DND-41 (cell line): ENCODE measurements around the gene RGL1.

Source experiments
- ATAC-seq: fragments of 200-7000 bp; cut with Tn5 transposase; 3 replicates; pipeline ENCODE4 v1.9.1; 2021; ENCODE audit warnings: low read depth; ENCODE audit not compliant: insufficient read depth
- DNase-seq: peaks from one replicate; pipeline ENCODE4 v3.0.0-alpha.2; 2020
- H2AFZ ChIP-seq: 2 replicates; pipeline ENCODE4 v1.6.0; 2012; ENCODE audit warnings: low read depth, low read length
- H3K27ac ChIP-seq: 2 replicates; pipeline ENCODE4 v1.5.1; 2012; ENCODE audit warnings: low read length, inconsistent platforms
- H3K27me3 ChIP-seq: fragments of 200-600 bp; sonication (generic); 2 replicates; pipeline ENCODE4 v1.6.0; 2012; ENCODE audit warnings: low read length, mild to moderate bottlenecking, inconsistent platforms; ENCODE audit not compliant: insufficient read depth, poor library complexity
- H3K36me3 ChIP-seq: 2 replicates; pipeline ENCODE4 v1.5.1; 2012; ENCODE audit warnings: low read length, inconsistent platforms; ENCODE audit not compliant: insufficient read depth
- H3K4me1 ChIP-seq: 2 replicates; pipeline ENCODE4 v1.5.1; 2012; ENCODE audit warnings: mild to moderate bottlenecking, low read length; ENCODE audit not compliant: insufficient read depth
- H3K4me2 ChIP-seq: 2 replicates; pipeline ENCODE4 v1.6.0; 2012; ENCODE audit warnings: mild to moderate bottlenecking, moderate library complexity, low read length, inconsistent platforms; ENCODE audit not compliant: insufficient read depth
- H3K4me3 ChIP-seq, 2 experiments: fragments of 200-600 bp in 1 of 2; shearing (Covaris generic) in 1 of 2; 2 replicates each; pipeline ENCODE4 v1.5.1; 2012 to 2016; ENCODE audit warnings: inconsistent platforms in 2 of 2, low read length in 2 of 2, mild to moderate bottlenecking in 2 of 2, low read depth in 1 of 2, moderate library complexity in 1 of 2
- H3K79me2 ChIP-seq: 2 replicates; pipeline ENCODE4 v1.6.0; 2012; ENCODE audit warnings: low read length, inconsistent platforms; ENCODE audit not compliant: insufficient read depth
- H3K9ac ChIP-seq: 2 replicates; pipeline ENCODE4 v1.6.0; 2012; ENCODE audit warnings: low read depth, mild to moderate bottlenecking, inconsistent platforms, low read length, moderate library complexity
- H3K9me3 ChIP-seq: 2 replicates; pipeline ENCODE4 v1.5.1; 2012; ENCODE audit warnings: low read length, moderate library complexity, mild to moderate bottlenecking, inconsistent platforms; ENCODE audit not compliant: insufficient read depth, severe bottlenecking
- H4K20me1 ChIP-seq: 2 replicates; pipeline ENCODE4 v1.6.0; 2012; ENCODE audit warnings: low read length; ENCODE audit not compliant: insufficient read depth
- EZH2 ChIP-seq: IDR thresholded peaks from 3 replicates; pipeline ENCODE4 v1.6.1; 2012; ENCODE audit warnings: borderline replicate concordance, low read depth, mild to moderate bottlenecking, moderate library complexity, low read length, inconsistent platforms; ENCODE audit not compliant: severe bottlenecking
- TF ChIP-seq, protein P1 (sequence below): IDR thresholded peaks from 2 replicates; pipeline ENCODE4 v1.5.1; 2012; ENCODE audit warnings: borderline replicate concordance, low read length, moderate library complexity, mild to moderate bottlenecking; ENCODE audit not compliant: poor library complexity, severe bottlenecking; ENCODE audit errors: extremely low read depth

Gene RGL1

GRCh38 chr1:183869230-183869629 is 64.3 kb downstream of the RGL1 start:
- TF ChIP-seq EZH2 = no peak
- TF ChIP-seq, protein P1, sequence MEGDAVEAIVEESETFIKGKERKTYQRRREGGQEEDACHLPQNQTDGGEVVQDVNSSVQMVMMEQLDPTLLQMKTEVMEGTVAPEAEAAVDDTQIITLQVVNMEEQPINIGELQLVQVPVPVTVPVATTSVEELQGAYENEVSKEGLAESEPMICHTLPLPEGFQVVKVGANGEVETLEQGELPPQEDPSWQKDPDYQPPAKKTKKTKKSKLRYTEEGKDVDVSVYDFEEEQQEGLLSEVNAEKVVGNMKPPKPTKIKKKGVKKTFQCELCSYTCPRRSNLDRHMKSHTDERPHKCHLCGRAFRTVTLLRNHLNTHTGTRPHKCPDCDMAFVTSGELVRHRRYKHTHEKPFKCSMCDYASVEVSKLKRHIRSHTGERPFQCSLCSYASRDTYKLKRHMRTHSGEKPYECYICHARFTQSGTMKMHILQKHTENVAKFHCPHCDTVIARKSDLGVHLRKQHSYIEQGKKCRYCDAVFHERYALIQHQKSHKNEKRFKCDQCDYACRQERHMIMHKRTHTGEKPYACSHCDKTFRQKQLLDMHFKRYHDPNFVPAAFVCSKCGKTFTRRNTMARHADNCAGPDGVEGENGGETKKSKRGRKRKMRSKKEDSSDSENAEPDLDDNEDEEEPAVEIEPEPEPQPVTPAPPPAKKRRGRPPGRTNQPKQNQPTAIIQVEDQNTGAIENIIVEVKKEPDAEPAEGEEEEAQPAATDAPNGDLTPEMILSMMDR = no peak
- Histone ChIP-seq H3K4me1 (no peaks in the 10 kb centered on the region), H4K20me1 (no peaks in the 10 kb centered on the region)

DNA sequence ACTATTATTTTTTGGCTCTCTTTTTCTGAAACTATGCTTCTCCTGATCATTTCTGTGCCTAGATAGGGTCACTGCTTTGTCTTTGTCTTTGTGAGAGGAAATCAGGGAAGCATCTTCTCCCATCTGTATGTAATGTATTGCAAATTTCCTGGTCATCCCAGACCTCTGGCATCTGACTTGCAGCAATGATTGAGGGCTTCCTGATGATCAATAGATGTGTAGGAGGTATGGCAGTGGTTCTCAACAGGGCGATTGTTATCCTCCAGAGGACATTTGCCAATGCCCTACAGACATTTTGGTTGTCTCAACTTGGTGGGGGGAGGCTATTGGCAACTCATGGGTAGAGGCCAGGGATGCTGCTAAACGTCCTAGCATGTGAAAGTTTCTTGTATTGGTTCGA is 64.7 kb downstream of the RGL1 start:
- Histone ChIP-seq H3K27ac (no peak overlapping the region), H3K4me3 (no peak overlapping the region), H3K36me3 (no peaks in the 10 kb centered on the region), H3K9me3 (no peaks in the 10 kb centered on the region), H2AFZ (no peak overlapping the region), H3K4me2 (no peak overlapping the region), H3K27me3 (no peaks in the 10 kb centered on the region), H3K9ac (no peak overlapping the region), H3K4me1 (no peaks in the 10 kb centered on the region), H3K79me2 (no peaks in the 10 kb centered on the region), H4K20me1 (no peaks in the 10 kb centered on the region)
- TF ChIP-seq, protein P1 = no peak
- no peak for TF ChIP-seq EZH2
- ATAC-seq (no peak), DNase-seq (no peak)

More at GRCh38 chr1:183869230-183869629, 64.3 kb downstream of the RGL1 start:
- H3K27ac ChIP-seq = no peak overlapping the region
- H3K9ac ChIP-seq = no peak overlapping the region
- no peak overlapping the region for H3K4me2 ChIP-seq
- no peaks in the 10 kb centered on the region for H3K27me3 ChIP-seq
- DNase-seq = no peak
- no peak for ATAC-seq
- H3K9me3 ChIP-seq = no peaks in the 10 kb centered on the region
- no peaks in the 10 kb centered on the region for H3K79me2 ChIP-seq
- H3K4me3 ChIP-seq = no peak overlapping the region
- no peaks in the 10 kb centered on the region for H3K36me3 ChIP-seq
- no peak overlapping the region for H2AFZ ChIP-seq

DNA sequence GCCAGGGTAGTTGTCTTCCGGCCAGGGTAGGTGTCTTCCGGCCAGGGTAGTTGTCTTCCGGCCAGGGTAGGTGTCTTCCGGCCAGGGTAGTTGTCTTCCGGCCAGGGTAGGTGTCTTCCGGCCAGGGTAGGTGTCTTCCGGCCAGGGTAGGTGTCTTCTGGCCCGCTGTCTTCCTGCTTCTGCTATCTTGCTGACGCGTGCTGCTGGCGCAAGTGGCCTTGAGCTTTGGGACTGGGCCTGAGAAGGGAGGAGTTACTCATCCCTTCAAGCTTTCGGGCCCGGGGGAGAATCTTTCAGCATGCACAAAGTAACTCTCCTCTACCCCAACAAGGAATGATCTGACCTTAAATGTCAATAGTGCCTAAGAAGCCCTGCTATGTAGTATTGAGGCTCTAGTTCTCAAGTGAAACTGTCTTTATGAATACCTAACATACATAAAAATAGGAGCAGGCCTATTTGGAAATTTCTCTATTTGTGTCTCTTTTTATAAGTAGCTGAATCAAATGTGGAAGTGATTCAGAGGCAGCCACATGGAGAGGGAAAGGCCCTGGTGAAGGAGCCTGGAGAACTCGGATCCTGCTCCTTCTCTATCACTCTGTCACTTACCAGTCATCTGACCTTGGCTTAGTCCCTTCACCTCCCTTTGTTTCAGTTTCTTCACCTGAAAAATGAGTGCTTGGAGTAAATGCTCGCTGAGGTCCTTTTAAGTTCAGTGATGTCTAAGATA is 65.6 kb downstream of the RGL1 start:
- H3K4me2 ChIP-seq = no peak overlapping the region

More for the DNA sequence above, 65.6 kb downstream of the RGL1 start:
- Histone ChIP-seq H3K79me2 (no peaks in the 10 kb centered on the region), H3K4me1 (no peaks in the 10 kb centered on the region), H3K27me3 (no peaks in the 10 kb centered on the region), H3K9me3 (no peaks in the 10 kb centered on the region), H4K20me1 (no peaks in the 10 kb centered on the region), H3K36me3 (no peaks in the 10 kb centered on the region), H3K4me3 (no peak overlapping the region), H3K27ac (no peak overlapping the region), H3K9ac (no peak overlapping the region), H2AFZ (no peak overlapping the region)
- DNase-seq (no peak), ATAC-seq (no peak)
- TF ChIP-seq, protein P1 = no peak
- TF ChIP-seq EZH2 = no peak
